Measurements from ENCODE around the gene SLITRK2. TPM values are rescaled to one million over a fixed set of nuclear protein-coding genes. Genes with fewer than 3 reads are reported as not detected.

SLITRK2 gene
- total RNA-seq, 4 donors from 2014 or later = 0.18 to 1.7 (median 0.40) TPM; not detected in 1

DNA sequence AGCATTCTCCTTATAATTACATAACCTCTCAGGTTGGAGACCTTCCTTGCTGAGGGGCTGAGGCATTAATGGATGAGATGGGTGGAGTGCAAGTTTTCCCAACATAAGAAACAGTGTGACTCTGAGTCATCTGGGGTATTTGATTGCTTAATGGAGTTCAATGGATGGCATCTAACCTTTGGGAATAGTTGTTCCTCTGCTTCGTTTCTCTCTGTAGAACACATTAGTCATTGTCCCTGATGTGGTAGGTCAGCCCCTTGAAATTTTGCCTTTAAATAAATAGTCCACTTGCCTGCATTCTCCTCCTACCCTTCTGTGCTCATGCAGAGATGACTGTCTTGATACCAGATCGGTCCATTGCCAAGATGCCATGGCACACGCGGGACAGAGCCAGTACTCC, 38.6 kb downstream of the SLITRK2 start:
- no peaks in the 10 kb centered on the region for H3K36me3 ChIP-seq
- TF ChIP-seq CTCF (IDR thresholded peaks at IDR 0.05) (no peak), POLR2A (IDR thresholded peaks at IDR 0.05) (no peak)
- DNase-seq = no peak
- no peak overlapping the region for H3K4me3 ChIP-seq
- no peaks in the 10 kb centered on the region for H3K9me3 ChIP-seq
- H3K27ac ChIP-seq = no peak overlapping the region
- H3K27me3 ChIP-seq = no peaks in the 10 kb centered on the region
- H3K4me1 ChIP-seq = no peaks in the 10 kb centered on the region

- H3K27ac ChIP-seq = no peak overlapping the region
- no peak for TF ChIP-seq POLR2A (IDR thresholded peaks at IDR 0.05)
- no peak for TF ChIP-seq CTCF (IDR thresholded peaks at IDR 0.05)
- H3K4me3 ChIP-seq = no peak overlapping the region
- no peaks in the 10 kb centered on the region for H3K4me1 ChIP-seq
- no peaks in the 10 kb centered on the region for H3K27me3 ChIP-seq
- H3K36me3 ChIP-seq = no peaks in the 10 kb centered on the region
- DNase-seq = no peak
- no peaks in the 10 kb centered on the region for H3K9me3 ChIP-seq
These were observed 44.2 kb downstream of the SLITRK2 start for GRCh38 chrX:145861818-145862217.

DNA sequence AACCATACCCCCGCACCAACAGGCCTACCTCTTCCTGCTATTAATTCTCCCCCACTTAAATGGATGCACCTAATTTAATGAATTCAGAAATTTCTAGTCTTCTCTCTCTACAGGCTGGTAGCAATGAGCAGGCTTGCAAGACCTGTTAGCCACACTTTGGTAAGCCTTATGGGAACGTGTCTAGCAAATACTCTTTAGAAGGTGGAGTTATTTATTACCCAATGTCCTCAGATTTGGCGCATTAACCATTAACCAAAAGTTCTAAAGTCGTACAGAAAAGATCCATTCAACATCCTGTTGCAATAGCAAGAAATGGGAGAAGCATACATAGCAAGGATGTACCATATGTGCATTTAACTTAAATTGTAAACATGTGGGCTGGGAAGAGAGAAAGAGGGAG, 47.5 kb downstream of the SLITRK2 start:
- no peak overlapping the region for H3K27ac ChIP-seq
- no peak for DNase-seq
- no peaks in the 10 kb centered on the region for H3K4me1 ChIP-seq
- no peaks in the 10 kb centered on the region for H3K27me3 ChIP-seq
- no peak overlapping the region for H3K4me3 ChIP-seq
- H3K36me3 ChIP-seq = no peaks in the 10 kb centered on the region
- TF ChIP-seq CTCF (IDR thresholded peaks at IDR 0.05) (no peak), POLR2A (IDR thresholded peaks at IDR 0.05) (no peak)
- H3K9me3 ChIP-seq = no peaks in the 10 kb centered on the region

Small RNAs within 50 kb of the gene (small RNA-seq; reads per million reads assigned to genes)
- 0 reads per million in 2 donors for gene AL109653.1

Data from Peyer's patch (tissue), 4 donors.